Measurements from ENCODE around the gene ADCY2. TPM values are rescaled to one million over a fixed set of nuclear protein-coding genes. Genes with fewer than 3 reads are reported as not detected.

Gene ADCY2
- polyA plus RNA-seq, 1 of the 3 experiments (the other 2 are of a cell fraction), result not detected

DNA sequence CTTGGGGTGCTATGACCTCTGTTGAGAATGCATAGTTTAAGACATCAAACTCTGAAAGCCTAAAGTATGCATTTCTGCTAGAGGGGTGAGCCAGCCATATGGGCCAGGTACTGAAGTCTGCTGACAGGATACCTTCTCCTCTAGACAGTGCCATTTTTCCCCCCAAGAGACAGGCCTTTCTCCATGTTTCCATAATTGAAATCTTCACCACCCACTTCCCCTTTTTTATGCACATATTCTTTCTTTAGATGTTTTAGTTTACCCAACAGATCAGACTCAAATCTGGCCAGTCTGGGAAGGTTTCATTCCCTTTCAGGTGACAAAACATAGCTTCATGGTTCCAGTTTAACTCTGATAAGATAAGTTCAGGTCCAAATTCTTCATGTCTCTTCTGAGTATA lies 212.8 kb downstream of the ADCY2 start:
- Histone ChIP-seq H3K36me3 (replicated peaks in 1 of 2; ENCODE audit: control insufficient read depth in 1 of 2, insufficient read depth in 2 of 2, low read length in 1 of 2) (no peaks in the 10 kb centered on the region), H2AFZ (ENCODE audit: low read depth) (no peak overlapping the region), H3K9me2 (no peaks in the 10 kb centered on the region), H3F3A (replicated peaks; ENCODE audit: insufficient read depth) (no peaks in the 10 kb centered on the region), H3K4me2 (no peak overlapping the region), H3K27me3 (ENCODE audit: insufficient read depth) (no peaks in the 10 kb centered on the region), H3K4me1 (ENCODE audit: control insufficient read depth in 1 of 2, insufficient read depth in 2 of 2, low read depth in 1 of 2, low read length in 1 of 2) (no peaks in the 10 kb centered on the region), H3K4me3 (ENCODE audit: low read depth in 2 of 2, low read length in 1 of 2) (no peak overlapping the region), H3K27ac (ENCODE audit: low read depth in 2 of 2, low read length in 1 of 2) (no peak overlapping the region), H3K79me2 (ENCODE audit: insufficient read depth) (no peaks in the 10 kb centered on the region), H3K9me3 (no peaks in the 10 kb centered on the region), H3K9ac (no peak overlapping the region), H4K20me1 (ENCODE audit: insufficient read depth) (no peaks in the 10 kb centered on the region)
- TF ChIP-seq RAD21 (IDR thresholded peaks at IDR 0.05; ENCODE audit: low read length) (no peak), YY1 (IDR thresholded peaks at IDR 0.05; ENCODE audit: low read depth) (no peak), TAF1 (IDR thresholded peaks at IDR 0.05; ENCODE audit: borderline replicate concordance, low read depth, low read length) (no peak), RXRA (IDR thresholded peaks at IDR 0.05; ENCODE audit: borderline replicate concordance, low read depth) (no peak), RCOR1 (IDR thresholded peaks at IDR 0.05; ENCODE audit: low read length) (no peak)
- ChIA-PET CTCF (interaction anchor here (2.0 kb wide), 1 partner anchor 16 kb away, joined by 4 read pairs; no protein-coding TSS in a partner anchor), POLR2A (no interaction called here)
- no peak for DNase-seq

DNA sequence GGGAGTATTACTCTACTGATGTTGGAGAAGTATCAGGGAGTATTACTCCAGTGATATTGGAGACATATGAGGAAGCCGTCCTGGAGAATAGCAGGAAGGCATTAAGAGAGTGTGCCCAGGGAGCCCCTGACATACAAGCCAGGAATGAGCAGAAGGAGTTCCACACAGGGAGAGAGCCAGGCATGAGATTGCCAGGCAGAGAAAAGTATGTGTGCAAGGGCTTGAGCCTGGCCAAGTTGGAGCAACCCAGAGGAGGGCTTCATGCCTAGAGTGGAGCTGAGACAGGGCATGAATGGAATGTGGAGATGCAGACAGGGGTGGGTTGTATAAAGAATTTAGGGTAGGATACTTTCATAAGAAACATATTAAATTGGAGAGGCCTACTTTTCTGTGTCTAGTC lies 213.8 kb downstream of the ADCY2 start:
- no peaks in the 10 kb centered on the region for H3K9me2 ChIP-seq
- CTCF ChIA-PET, result no interaction called here
- H3K4me3 ChIP-seq (ENCODE audit: low read depth in 2 of 2, low read length in 1 of 2), result no peak overlapping the region
- H3K36me3 ChIP-seq (replicated peaks in 1 of 2; ENCODE audit: control insufficient read depth in 1 of 2, insufficient read depth in 2 of 2, low read length in 1 of 2), result no peaks in the 10 kb centered on the region
- POLR2A ChIA-PET, result no interaction called here
- no peaks in the 10 kb centered on the region for H3K27me3 ChIP-seq (ENCODE audit: insufficient read depth)
- H3K4me1 ChIP-seq (ENCODE audit: control insufficient read depth in 1 of 2, insufficient read depth in 2 of 2, low read depth in 1 of 2, low read length in 1 of 2), result no peaks in the 10 kb centered on the region
- no peaks in the 10 kb centered on the region for H3K9me3 ChIP-seq
- no peak overlapping the region for H3K9ac ChIP-seq
- no peak overlapping the region for H3K4me2 ChIP-seq
- H3K79me2 ChIP-seq (ENCODE audit: insufficient read depth), result no peaks in the 10 kb centered on the region
- 0% methylated on average over 1 of the region's 1 CpG for WGBS (ENCODE audit: low lambda C conversion rate)
- no peak overlapping the region for H2AFZ ChIP-seq (ENCODE audit: low read depth)
- no peaks in the 10 kb centered on the region for H3F3A ChIP-seq (replicated peaks; ENCODE audit: insufficient read depth)
- no peak overlapping the region for H3K27ac ChIP-seq (ENCODE audit: low read depth in 2 of 2, low read length in 1 of 2)
- no peak for DNase-seq
- no peaks in the 10 kb centered on the region for H4K20me1 ChIP-seq (ENCODE audit: insufficient read depth)
- TF ChIP-seq, protein P1, sequence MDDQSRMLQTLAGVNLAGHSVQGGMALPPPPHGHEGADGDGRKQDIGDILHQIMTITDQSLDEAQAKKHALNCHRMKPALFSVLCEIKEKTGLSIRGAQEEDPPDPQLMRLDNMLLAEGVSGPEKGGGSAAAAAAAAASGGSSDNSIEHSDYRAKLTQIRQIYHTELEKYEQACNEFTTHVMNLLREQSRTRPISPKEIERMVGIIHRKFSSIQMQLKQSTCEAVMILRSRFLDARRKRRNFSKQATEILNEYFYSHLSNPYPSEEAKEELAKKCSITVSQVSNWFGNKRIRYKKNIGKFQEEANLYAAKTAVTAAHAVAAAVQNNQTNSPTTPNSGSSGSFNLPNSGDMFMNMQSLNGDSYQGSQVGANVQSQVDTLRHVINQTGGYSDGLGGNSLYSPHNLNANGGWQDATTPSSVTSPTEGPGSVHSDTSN (IDR thresholded peaks at IDR 0.05), result no peak
- no peak for TF ChIP-seq TEAD4 (IDR thresholded peaks at IDR 0.05; ENCODE audit: borderline replicate concordance, insufficient read depth)
- TF ChIP-seq, protein P2, sequence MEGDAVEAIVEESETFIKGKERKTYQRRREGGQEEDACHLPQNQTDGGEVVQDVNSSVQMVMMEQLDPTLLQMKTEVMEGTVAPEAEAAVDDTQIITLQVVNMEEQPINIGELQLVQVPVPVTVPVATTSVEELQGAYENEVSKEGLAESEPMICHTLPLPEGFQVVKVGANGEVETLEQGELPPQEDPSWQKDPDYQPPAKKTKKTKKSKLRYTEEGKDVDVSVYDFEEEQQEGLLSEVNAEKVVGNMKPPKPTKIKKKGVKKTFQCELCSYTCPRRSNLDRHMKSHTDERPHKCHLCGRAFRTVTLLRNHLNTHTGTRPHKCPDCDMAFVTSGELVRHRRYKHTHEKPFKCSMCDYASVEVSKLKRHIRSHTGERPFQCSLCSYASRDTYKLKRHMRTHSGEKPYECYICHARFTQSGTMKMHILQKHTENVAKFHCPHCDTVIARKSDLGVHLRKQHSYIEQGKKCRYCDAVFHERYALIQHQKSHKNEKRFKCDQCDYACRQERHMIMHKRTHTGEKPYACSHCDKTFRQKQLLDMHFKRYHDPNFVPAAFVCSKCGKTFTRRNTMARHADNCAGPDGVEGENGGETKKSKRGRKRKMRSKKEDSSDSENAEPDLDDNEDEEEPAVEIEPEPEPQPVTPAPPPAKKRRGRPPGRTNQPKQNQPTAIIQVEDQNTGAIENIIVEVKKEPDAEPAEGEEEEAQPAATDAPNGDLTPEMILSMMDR (IDR thresholded peaks at IDR 0.05), result no peak
- no peak for TF ChIP-seq EZH2phosphoT487 (IDR thresholded peaks at IDR 0.05; ENCODE audit: borderline replicate concordance, low read depth)
- TF ChIP-seq NRF1 (IDR thresholded peaks at IDR 0.05; ENCODE audit: low read depth, low read length), result no peak
- no peak for TF ChIP-seq EP300 (IDR thresholded peaks at IDR 0.05; ENCODE audit: borderline replicate concordance in 1 of 2, low read depth in 1 of 2, low read length in 1 of 2)
- no peak for TF ChIP-seq FOSL2 (IDR thresholded peaks at IDR 0.05; ENCODE audit: borderline replicate concordance, low read depth)
- TF ChIP-seq, protein P3, sequence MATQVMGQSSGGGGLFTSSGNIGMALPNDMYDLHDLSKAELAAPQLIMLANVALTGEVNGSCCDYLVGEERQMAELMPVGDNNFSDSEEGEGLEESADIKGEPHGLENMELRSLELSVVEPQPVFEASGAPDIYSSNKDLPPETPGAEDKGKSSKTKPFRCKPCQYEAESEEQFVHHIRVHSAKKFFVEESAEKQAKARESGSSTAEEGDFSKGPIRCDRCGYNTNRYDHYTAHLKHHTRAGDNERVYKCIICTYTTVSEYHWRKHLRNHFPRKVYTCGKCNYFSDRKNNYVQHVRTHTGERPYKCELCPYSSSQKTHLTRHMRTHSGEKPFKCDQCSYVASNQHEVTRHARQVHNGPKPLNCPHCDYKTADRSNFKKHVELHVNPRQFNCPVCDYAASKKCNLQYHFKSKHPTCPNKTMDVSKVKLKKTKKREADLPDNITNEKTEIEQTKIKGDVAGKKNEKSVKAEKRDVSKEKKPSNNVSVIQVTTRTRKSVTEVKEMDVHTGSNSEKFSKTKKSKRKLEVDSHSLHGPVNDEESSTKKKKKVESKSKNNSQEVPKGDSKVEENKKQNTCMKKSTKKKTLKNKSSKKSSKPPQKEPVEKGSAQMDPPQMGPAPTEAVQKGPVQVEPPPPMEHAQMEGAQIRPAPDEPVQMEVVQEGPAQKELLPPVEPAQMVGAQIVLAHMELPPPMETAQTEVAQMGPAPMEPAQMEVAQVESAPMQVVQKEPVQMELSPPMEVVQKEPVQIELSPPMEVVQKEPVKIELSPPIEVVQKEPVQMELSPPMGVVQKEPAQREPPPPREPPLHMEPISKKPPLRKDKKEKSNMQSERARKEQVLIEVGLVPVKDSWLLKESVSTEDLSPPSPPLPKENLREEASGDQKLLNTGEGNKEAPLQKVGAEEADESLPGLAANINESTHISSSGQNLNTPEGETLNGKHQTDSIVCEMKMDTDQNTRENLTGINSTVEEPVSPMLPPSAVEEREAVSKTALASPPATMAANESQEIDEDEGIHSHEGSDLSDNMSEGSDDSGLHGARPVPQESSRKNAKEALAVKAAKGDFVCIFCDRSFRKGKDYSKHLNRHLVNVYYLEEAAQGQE (IDR thresholded peaks at IDR 0.05; ENCODE audit: low read depth, low read length), result no peak
- no peak for TF ChIP-seq SIN3A (IDR thresholded peaks at IDR 0.05; ENCODE audit: borderline replicate concordance, low read depth, low read length)
- TF ChIP-seq, protein P4, sequence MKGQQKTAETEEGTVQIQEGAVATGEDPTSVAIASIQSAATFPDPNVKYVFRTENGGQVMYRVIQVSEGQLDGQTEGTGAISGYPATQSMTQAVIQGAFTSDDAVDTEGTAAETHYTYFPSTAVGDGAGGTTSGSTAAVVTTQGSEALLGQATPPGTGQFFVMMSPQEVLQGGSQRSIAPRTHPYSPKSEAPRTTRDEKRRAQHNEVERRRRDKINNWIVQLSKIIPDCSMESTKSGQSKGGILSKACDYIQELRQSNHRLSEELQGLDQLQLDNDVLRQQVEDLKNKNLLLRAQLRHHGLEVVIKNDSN (IDR thresholded peaks at IDR 0.05; ENCODE audit: borderline replicate concordance, low read depth), result no peak
- no peak for TF ChIP-seq ELF1 (IDR thresholded peaks at IDR 0.05)
- no peak for TF ChIP-seq YY1 (IDR thresholded peaks at IDR 0.05; ENCODE audit: low read depth)
- TF ChIP-seq, protein P5, sequence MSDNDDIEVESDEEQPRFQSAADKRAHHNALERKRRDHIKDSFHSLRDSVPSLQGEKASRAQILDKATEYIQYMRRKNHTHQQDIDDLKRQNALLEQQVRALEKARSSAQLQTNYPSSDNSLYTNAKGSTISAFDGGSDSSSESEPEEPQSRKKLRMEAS (IDR thresholded peaks at IDR 0.05; ENCODE audit: low read depth), result no peak
- no peak for TF ChIP-seq MXI1 (IDR thresholded peaks at IDR 0.05; ENCODE audit: low read depth, low read length)
- TF ChIP-seq, protein P6, sequence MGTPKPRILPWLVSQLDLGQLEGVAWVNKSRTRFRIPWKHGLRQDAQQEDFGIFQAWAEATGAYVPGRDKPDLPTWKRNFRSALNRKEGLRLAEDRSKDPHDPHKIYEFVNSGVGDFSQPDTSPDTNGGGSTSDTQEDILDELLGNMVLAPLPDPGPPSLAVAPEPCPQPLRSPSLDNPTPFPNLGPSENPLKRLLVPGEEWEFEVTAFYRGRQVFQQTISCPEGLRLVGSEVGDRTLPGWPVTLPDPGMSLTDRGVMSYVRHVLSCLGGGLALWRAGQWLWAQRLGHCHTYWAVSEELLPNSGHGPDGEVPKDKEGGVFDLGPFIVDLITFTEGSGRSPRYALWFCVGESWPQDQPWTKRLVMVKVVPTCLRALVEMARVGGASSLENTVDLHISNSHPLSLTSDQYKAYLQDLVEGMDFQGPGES (IDR thresholded peaks at IDR 0.05; ENCODE audit: low read depth, low read length), result no peak
- no peak for TF ChIP-seq SMC3 (IDR thresholded peaks at IDR 0.05; ENCODE audit: low read depth, low read length)

Data from SK-N-SH (cell line).